K562 (cell line): ENCODE data around the gene STX1B. TPM values are rescaled to one million over a fixed set of nuclear protein-coding genes. Genes with fewer than 3 reads are reported as not detected.

Experiments used
- CAMTA2 ChIP-seq: fragments of 250-450 bp; sonication (Bioruptor Pico); conservative IDR thresholded peaks from 2 replicates; pipeline ENCODE4 v1.5.1; 2022
- FOXK1 ChIP-seq: sonication (generic); formaldehyde crosslinking; IDR thresholded peaks from 2 replicates; pipeline ENCODE4 v1.8.0; 2022; ENCODE audit warnings: missing genetic modification reagents, mild to moderate bottlenecking, borderline replicate concordance
- GABPB2 ChIP-seq: fragments of 250-450 bp; sonication (Bioruptor Pico); conservative IDR thresholded peaks from 2 replicates; pipeline ENCODE4 v1.5.1; 2021; ENCODE audit warnings: mild to moderate bottlenecking
- GTF2A2 ChIP-seq: IDR thresholded peaks from 2 replicates; pipeline ENCODE4 v1.6.1; 2016; ENCODE audit warnings: mild to moderate bottlenecking, missing genetic modification characterization, missing compliant biosample characterization
- HMG20A ChIP-seq: fragments of 450-650 bp; formaldehyde crosslinking; conservative IDR thresholded peaks from 2 replicates; pipeline ENCODE4 v1.4.0; 2020; ENCODE audit warnings: mild to moderate bottlenecking, mixed read lengths
- MYBL2 ChIP-seq, 2 experiments: fragments of 450-650 bp in 1 of 2; sonication (generic) in 1 of 2; formaldehyde crosslinking in 1 of 2; IDR thresholded peaks; 2 replicates each; pipeline versions ENCODE4 v1.6.1 to v1.8.1; 2017 to 2022; ENCODE audit warnings: borderline replicate concordance in 1 of 2, inconsistent platforms in 1 of 2, low read depth in 1 of 2, mild to moderate bottlenecking in 1 of 2, missing genetic modification reagents in 1 of 2, moderate library complexity in 1 of 2
- POLR2A ChIP-seq: fragments of 450-650 bp; conservative IDR thresholded peaks from 2 replicates; pipeline ENCODE4 v1.6.1; 2016
- WHSC1 ChIP-seq: IDR thresholded peaks from one replicate; pipeline ENCODE4 v1.6.1; 2012; ENCODE audit warnings: low read length, control low read depth, inconsistent platforms
- ZKSCAN8 ChIP-seq: fragments of 200-800 bp; sonication (Bioruptor generic); IDR thresholded peaks from 2 replicates; pipeline ENCODE4 v1.6.1; 2016; ENCODE audit warnings: missing genetic modification characterization, missing compliant biosample characterization
- ZNF24 ChIP-seq: fragments of 450-650 bp; IDR thresholded peaks from 2 replicates; pipeline ENCODE4 v1.6.1; 2016
- ZNF695 ChIP-seq: fragments of 450-650 bp; formaldehyde crosslinking; IDR thresholded peaks from 2 replicates; pipeline ENCODE4 v1.4.0; 2020; ENCODE audit warnings: mild to moderate bottlenecking, moderate library complexity
- ZNF717 ChIP-seq: fragments of 250-450 bp; sonication (Bioruptor Pico); IDR thresholded peaks from 2 replicates; pipeline ENCODE4 v1.5.0; 2021
- polyA plus RNA-seq, 8 experiments: library from polyadenylated mRNA; depleted of rRNA in 4 of 8; stranded (reverse) in 5 of 8; unstranded in 3 of 8; fragments of >200 nt; fragmentation: Nextera tagmentation in 2 of 8; fragmentation: Illumina TruSeq in 1 of 8; extraction: Ambion mirVana in 2 of 8; extraction: Trizol in 1 of 8; gene quantifications; 2 replicates each; pipeline versions ENCODE4 v1.2.1 to v1.2.3, GENCODE V29; 2011 to 2014; ENCODE audit warnings: inconsistent platforms in 1 of 8, missing spikeins in 1 of 8
- total RNA-seq, 7 experiments: library from RNA; depleted of rRNA in 6 of 7; stranded (reverse); fragments of >200 nt in 6 of 7; fragmentation: Illumina TruSeq in 2 of 7; extraction: Trizol in 2 of 7; gene quantifications; 2 replicates each; pipeline versions ENCODE4 v1.2.1 to v1.2.3, GENCODE V29; 2011 to 2021; ENCODE audit warnings: low replicate concordance in 1 of 7
- TF ChIP-seq, protein P1 (sequence below): sonication (generic); formaldehyde crosslinking; IDR thresholded peaks from 2 replicates; pipeline ENCODE4 v1.4.0; 2020; ENCODE audit warnings: mild to moderate bottlenecking, missing genetic modification reagents
- TF ChIP-seq, protein P2 (sequence below): fragments of 450-650 bp; formaldehyde crosslinking; conservative IDR thresholded peaks from 2 replicates; pipeline ENCODE4 v1.4.0; 2022; ENCODE audit warnings: mild to moderate bottlenecking, missing genetic modification characterization
- TF ChIP-seq, protein P3 (sequence below): fragments of 450-650 bp; IDR thresholded peaks from 2 replicates; pipeline ENCODE4 v1.6.1; 2017; ENCODE audit warnings: antibody characterized with exemption, mild to moderate bottlenecking

STX1B gene
- total and polyA plus RNA-seq, 9 of the 15 experiments (the other 6 are each of a cell fraction or from before 2014, with no cell fraction given), result 0.07 to 2.5 (median 0.86) TPM

DNA sequence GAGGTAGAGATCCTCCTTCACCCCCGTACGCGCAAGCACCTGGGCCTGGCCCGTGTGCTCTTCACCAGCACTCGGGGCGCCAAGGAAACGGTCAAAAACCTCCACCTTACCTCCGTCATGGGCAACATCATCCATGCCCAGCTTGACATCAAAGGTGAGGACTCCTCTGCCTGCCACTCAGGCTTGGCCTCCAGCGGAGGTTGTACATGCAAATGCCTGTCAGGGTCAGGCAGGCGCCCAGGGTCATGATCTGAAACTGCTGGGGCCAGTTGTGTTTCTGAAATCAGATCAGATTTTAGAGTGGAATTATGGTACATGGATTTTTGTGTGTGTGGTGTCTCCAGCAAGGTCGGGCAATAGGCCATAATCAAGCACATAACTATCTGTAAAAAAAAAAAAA, 49.1 kb downstream of the STX1B start (continued):
- TF ChIP-seq, protein P1, sequence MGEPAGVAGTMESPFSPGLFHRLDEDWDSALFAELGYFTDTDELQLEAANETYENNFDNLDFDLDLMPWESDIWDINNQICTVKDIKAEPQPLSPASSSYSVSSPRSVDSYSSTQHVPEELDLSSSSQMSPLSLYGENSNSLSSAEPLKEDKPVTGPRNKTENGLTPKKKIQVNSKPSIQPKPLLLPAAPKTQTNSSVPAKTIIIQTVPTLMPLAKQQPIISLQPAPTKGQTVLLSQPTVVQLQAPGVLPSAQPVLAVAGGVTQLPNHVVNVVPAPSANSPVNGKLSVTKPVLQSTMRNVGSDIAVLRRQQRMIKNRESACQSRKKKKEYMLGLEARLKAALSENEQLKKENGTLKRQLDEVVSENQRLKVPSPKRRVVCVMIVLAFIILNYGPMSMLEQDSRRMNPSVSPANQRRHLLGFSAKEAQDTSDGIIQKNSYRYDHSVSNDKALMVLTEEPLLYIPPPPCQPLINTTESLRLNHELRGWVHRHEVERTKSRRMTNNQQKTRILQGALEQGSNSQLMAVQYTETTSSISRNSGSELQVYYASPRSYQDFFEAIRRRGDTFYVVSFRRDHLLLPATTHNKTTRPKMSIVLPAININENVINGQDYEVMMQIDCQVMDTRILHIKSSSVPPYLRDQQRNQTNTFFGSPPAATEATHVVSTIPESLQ (CRISPR knock-in tag), result no peak
- TF ChIP-seq ZKSCAN8 (no peak), ZNF717 (no peak), POLR2A (no peak), ZNF695 (CRISPR knock-in tag) (no peak), FOXK1 (CRISPR knock-in tag) (no peak), MYBL2 (IDR thresholded peaks at IDR 0.05; ENCODE audit: low read depth) (no peak), MYBL2 (CRISPR knock-in tag; IDR thresholded peaks at IDR 0.05; ENCODE audit: borderline replicate concordance) (no peak), WHSC1 (no peak), CAMTA2 (CRISPR knock-in tag) (no peak), HMG20A (CRISPR knock-in tag) (no peak), ZNF24 (no peak), GTF2A2 (tag) (no peak), GABPB2 (no peak)
- TF ChIP-seq, protein P2, sequence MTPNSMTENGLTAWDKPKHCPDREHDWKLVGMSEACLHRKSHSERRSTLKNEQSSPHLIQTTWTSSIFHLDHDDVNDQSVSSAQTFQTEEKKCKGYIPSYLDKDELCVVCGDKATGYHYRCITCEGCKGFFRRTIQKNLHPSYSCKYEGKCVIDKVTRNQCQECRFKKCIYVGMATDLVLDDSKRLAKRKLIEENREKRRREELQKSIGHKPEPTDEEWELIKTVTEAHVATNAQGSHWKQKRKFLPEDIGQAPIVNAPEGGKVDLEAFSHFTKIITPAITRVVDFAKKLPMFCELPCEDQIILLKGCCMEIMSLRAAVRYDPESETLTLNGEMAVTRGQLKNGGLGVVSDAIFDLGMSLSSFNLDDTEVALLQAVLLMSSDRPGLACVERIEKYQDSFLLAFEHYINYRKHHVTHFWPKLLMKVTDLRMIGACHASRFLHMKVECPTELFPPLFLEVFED, result no peak
- TF ChIP-seq, protein P3, sequence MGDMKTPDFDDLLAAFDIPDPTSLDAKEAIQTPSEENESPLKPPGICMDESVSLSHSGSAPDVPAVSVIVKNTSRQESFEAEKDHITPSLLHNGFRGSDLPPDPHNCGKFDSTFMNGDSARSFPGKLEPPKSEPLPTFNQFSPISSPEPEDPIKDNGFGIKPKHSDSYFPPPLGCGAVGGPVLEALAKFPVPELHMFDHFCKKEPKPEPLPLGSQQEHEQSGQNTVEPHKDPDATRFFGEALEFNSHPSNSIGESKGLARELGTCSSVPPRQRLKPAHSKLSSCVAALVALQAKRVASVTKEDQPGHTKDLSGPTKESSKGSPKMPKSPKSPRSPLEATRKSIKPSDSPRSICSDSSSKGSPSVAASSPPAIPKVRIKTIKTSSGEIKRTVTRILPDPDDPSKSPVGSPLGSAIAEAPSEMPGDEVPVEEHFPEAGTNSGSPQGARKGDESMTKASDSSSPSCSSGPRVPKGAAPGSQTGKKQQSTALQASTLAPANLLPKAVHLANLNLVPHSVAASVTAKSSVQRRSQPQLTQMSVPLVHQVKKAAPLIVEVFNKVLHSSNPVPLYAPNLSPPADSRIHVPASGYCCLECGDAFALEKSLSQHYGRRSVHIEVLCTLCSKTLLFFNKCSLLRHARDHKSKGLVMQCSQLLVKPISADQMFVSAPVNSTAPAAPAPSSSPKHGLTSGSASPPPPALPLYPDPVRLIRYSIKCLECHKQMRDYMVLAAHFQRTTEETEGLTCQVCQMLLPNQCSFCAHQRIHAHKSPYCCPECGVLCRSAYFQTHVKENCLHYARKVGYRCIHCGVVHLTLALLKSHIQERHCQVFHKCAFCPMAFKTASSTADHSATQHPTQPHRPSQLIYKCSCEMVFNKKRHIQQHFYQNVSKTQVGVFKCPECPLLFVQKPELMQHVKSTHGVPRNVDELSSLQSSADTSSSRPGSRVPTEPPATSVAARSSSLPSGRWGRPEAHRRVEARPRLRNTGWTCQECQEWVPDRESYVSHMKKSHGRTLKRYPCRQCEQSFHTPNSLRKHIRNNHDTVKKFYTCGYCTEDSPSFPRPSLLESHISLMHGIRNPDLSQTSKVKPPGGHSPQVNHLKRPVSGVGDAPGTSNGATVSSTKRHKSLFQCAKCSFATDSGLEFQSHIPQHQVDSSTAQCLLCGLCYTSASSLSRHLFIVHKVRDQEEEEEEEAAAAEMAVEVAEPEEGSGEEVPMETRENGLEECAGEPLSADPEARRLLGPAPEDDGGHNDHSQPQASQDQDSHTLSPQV, result no peak
- TF ChIP-seq, all 486 proteins: peak for 0
